Activated CD4-positive, CD25-positive, alpha-beta regulatory T cell treated with anti-CD3 and anti-CD28 coated beads, Interleukin-2, amount 50 U/mL, for 16 hours (primary cell): Measurements from ENCODE around the gene SAP25.
"Not testable (repeated sequence)": the region's sequence is repeated elsewhere in the genome, so short reads cannot be mapped to it uniquely, and the experiment has no call there.

Experiments used
- DNase-seq: peaks from one replicate; pipeline ENCODE4 v3.0.0-alpha.2; 2020; ENCODE audit warnings: low read depth, low spot score

The SAP25 gene

DNA sequence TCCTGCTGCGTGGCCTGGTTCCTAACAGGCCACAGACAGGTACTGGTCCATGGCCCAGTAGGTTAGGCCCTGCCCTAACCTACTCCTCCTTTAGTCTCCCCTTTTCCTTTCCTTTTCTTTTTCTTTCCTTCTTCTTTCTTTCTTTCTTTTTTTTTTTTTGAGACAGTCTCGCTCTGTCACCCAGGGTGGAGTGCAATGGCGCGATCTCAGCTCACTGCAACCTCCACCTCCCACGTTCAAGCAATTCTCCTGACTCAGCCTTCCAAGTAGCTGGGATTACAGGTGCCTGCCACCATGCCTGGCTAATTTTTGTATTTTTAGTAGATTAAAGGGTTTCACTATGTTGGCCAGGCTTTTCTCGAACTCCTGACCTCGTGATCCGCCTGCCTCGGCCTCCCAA, 37.7 kb downstream of the SAP25 start:
- not testable (repeated sequence) for DNase-seq

DNA sequence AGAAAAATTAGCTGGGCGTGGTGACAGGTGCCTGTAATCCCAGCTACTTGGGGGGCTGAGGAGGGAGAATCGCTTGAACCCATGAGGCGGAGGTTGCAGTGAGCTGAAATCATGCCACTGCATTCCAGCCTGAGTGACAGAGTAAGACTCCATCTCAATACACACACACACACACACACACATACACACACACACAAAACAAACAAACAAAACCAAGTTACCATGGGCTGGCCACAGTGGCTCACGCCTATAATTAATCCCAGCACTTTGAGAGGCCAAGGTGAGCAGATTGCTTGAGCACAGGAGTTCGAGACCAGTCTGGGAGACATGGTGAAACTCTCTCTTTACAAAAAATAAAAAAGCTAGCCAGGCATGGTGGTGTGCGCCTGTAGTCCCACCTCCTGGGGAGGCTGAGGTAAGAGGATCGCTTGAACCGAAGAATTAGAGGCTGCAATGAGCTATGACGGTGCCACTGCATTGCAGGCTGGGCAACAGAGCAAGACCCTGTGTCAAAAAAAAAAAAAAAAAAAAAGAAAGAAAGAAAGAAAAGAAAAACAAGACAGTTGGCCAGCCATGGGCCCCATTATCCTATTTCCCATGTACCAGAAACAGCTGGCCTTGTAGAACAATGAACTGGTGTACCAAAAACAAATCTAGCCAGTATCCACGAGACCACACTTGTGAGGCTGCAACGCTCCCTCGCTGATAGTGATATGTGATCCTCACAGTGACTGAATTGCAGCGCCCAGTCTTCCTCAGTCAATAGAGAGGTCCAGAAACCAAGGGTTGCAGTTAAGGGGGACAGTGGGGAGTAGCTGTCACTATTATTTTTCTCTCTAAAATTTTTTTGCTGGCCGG, 41.3 kb downstream of the SAP25 start:
- no peak for DNase-seq

DNA sequence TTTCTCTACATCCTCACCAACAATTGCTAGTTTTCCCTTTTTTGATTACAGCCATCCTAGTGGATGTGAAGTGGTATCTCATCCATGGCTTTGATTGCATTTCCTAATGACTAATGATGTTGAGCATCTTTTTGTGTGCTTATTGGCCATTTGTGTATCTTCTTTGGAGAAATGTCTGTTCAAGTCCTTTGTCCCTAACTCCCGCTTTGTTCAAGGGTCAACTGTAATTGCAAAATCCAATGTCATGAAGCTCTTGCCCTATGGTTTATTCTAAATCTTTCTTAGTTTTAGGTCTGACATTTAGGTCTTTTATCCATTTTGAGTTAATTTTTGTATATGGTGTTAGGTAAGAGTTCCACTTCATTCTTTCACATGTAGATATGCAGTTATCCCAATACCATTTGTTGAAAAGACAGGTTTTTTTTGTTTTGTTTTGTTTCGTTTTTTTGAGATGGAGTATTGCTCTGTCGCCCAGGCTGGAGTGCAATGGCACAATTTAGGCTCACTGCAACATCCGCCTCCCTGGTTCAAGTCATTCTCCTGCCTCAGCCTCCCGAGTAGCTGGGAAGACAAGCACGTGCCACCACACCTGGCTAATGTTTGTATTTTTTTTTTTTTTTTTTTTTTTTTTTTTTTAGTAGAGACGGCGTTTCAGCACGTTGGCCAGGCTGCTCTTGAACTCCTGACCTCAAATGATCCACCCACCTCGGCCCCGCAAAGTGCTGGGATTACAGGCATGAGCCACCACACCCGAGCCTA, 45.4 kb downstream of the SAP25 start:
- DNase-seq, result not testable (repeated sequence)

DNA sequence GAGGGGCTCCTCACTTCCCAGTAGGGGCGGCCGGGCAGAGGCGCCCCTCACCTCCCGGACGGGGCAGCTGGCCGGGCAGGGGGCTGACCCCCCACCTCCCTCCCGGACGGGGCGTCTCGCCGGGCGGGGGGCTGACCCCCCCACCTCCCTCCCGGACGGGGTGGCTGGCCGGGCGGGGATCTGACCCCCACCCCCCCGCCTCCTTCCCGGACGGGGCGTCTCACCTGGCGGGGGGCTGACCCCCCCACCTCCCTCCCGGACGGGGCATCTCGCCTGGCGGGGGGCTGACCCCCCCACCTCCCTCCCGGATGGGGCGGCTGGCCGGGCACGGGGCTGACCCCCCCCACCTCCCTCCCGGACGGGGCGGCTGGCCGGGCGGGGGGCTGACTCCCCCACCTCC, 50.5 kb downstream of the SAP25 start:
- DNase-seq, result not testable (repeated sequence)
